Cardiac muscle cell (in vitro differentiated cells and primary cell): Measurements from ENCODE around the gene EGFL7. TPM values are rescaled to one million over a fixed set of nuclear protein-coding genes. Genes with fewer than 3 reads are reported as not detected.

Experiments
- DNase-seq, 2 donors: peaks; one replicate each; pipeline versions ENCODE4 v3.0.0 to v3.0.0-alpha.2; 2010 to 2017; ENCODE audit warnings: low read depth in 1 of 2, low spot score in 1 of 2
- H3K27ac ChIP-seq: fragments of 200-600 bp; sonication (generic); 2 replicates; pipeline ENCODE4 v1.5.1; 2016
- H3K27me3 ChIP-seq: fragments of 200-600 bp; sonication (generic); 2 replicates; pipeline ENCODE4 v1.6.0; 2016; ENCODE audit warnings: control low read depth
- H3K36me3 ChIP-seq: fragments of 200-600 bp; sonication (generic); 2 replicates; pipeline ENCODE4 v1.5.1; 2016; ENCODE audit warnings: control low read depth
- H3K4me1 ChIP-seq: fragments of 200-600 bp; sonication (generic); 2 replicates; pipeline ENCODE4 v1.8.1; 2017; ENCODE audit warnings: low read depth, mild to moderate bottlenecking, mixed run types
- H3K4me3 ChIP-seq: fragments of 200-600 bp; sonication (generic); 2 replicates; pipeline ENCODE4 v1.5.1; 2016; ENCODE audit warnings: mild to moderate bottlenecking
- H3K9me3 ChIP-seq: fragments of 200-600 bp; sonication (generic); 2 replicates; pipeline ENCODE4 v1.5.1; 2017; ENCODE audit warnings: low read depth, mild to moderate bottlenecking, control low read depth
- polyA plus RNA-seq: library from polyadenylated mRNA; unstranded; fragments of >200 nt; fragmentation: Nextera tagmentation; extraction: Ambion mirVana; gene quantifications from 2 replicates; pipeline ENCODE4 v1.2.1, GENCODE V29; 2016
- total RNA-seq: library from RNA; depleted of rRNA; stranded (reverse); fragments of >200 nt; gene quantifications from 2 replicates; pipeline ENCODE4 v1.2.3, GENCODE V29; 2016
- TF ChIP-seq, protein P1 (sequence below): IDR thresholded peaks from 2 replicates; pipeline ENCODE4 v1.5.1; 2012; ENCODE audit warnings: low read depth, mild to moderate bottlenecking, low read length

EGFL7 gene
- total and polyA plus RNA-seq, 2 experiments from 2014 or later, result 50.9 to 82.9 TPM

DNA sequence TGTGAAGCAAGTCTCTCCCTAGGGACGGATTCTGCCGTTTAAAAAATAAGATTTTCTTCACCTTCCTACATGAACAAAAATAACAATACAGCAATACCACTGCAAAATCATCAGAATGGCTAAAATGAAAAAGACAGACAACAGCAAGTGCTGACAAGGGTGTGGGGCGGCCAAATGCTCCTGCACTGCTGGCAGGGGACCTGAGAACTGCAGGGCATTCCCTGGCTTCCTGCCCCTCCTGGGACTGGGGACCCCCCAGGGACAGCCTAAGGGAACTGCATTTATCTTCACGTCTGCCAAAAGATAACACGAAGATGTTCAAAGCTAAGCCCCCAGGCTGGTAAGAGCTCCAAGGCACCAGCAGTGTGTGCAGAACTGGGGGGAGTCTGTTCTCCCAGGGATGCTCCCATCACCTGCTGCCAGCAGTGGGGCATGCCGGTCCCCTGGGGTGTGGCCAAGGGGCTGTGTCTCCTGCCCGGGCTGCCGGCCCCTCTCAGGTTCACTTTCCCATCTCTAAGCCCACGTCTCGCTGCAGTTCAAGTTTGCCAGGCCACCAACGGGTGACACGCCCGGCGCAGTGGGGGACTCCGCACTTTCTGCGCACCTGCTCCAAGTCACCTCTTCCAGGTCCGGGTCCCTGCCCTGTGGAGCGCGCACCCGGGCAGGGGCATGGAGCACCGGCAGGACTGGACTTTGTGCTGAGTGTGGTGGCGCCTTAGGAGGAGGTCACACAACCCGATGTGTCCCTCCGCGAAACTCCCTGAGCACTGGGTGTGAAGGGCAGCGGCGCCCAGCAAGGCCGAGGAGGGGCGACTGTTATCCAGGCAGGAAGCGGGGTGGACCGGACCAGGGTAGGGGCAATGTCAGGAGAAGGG is 4.5 kb upstream of the EGFL7 start:
- DNase-seq, result no peak
- H3K4me3 ChIP-seq, result no peak overlapping the region
- TF ChIP-seq, protein P1, sequence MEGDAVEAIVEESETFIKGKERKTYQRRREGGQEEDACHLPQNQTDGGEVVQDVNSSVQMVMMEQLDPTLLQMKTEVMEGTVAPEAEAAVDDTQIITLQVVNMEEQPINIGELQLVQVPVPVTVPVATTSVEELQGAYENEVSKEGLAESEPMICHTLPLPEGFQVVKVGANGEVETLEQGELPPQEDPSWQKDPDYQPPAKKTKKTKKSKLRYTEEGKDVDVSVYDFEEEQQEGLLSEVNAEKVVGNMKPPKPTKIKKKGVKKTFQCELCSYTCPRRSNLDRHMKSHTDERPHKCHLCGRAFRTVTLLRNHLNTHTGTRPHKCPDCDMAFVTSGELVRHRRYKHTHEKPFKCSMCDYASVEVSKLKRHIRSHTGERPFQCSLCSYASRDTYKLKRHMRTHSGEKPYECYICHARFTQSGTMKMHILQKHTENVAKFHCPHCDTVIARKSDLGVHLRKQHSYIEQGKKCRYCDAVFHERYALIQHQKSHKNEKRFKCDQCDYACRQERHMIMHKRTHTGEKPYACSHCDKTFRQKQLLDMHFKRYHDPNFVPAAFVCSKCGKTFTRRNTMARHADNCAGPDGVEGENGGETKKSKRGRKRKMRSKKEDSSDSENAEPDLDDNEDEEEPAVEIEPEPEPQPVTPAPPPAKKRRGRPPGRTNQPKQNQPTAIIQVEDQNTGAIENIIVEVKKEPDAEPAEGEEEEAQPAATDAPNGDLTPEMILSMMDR, result no peak
- H3K4me1 ChIP-seq, result no peaks in the 10 kb centered on the region
- no peak overlapping the region for H3K27ac ChIP-seq
- no peaks in the 10 kb centered on the region for H3K36me3 ChIP-seq
- no peaks in the 10 kb centered on the region for H3K9me3 ChIP-seq
- no peaks in the 10 kb centered on the region for H3K27me3 ChIP-seq

DNA sequence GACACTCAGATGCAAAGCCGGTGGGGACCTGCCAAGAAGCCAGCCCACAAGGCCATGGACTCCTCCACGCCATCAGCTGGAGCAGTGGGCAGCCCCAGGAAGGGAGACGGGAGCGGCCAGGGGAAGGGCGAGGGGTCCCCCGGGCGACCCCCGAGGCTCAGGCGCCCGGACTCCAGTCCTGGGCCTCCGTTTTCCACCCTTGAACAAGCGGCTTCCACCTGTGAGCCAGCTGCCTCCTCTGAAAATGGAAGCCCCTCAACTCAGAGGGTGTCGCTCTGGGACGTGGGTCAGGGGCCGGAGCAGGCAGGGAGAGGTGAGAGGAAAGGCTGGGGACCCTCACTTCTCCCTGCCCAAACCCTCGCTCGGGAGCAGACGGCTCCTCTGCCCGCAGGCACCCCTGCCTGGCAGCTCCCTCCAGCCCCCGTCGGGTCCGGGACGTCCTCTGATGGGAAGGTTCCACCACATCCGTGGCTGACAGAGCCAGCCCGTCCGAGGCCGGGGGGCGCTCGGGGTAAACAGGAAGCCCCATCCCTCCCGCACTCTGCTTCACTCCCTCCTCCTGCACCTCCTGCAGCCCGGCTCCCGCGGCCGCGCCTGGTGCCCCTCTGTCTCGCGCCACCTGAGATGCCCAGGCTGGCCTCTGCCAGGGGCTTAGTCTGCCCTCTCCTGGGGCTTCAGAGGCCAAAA is 3.7 kb upstream of the EGFL7 start:
- TF ChIP-seq, protein P1, result no peak
- no peak overlapping the region for H3K27ac ChIP-seq
- no peak overlapping the region for H3K4me3 ChIP-seq
- H3K9me3 ChIP-seq, result no peaks in the 10 kb centered on the region
- no peaks in the 10 kb centered on the region for H3K27me3 ChIP-seq
- no peaks in the 10 kb centered on the region for H3K4me1 ChIP-seq
- no peak for DNase-seq
- no peaks in the 10 kb centered on the region for H3K36me3 ChIP-seq

DNA sequence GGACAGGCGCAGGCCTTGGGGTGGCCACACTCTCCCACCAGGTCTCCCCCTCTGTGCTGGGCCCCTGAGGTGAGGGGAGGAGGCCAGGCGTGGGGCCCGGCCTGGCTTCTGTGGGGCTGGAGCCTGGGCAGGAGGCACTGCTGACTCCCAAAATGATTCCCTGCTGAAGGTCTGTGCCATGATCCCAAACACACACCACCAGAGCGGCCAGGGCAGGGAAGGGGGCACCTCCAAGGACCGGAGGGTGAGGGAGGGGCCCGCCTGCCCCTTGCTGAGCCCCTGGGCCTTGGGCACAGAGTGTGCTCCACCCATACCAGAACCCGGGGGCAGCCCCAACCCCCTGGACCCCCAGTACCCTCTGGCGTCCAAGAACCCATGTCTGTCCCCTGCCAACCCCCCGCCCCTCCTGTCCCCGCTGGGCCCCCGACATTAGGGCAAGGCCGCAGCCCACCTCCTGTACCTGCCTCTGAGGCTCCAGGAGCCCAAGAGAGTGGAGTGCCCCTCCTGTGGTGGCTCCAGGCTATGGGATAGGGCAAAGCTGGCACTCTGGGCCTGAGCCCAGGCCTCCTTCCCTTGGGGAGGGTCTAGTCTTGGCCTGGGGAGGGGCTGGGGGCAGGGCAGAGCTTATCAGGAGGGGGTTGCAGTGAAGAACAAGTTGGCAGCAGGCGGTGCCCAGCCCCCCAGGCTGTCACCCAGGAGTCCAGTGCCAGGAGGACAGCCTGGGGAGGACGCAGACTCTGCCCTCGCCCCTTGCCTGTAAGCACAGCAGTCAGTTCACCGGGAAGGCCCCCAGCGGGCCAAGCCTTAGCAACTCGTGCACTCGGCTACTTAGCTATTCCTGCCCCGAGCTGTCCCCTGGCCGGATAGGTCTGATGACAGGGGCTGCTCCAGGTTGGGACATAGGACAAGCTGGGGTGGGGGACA is 2.6 kb upstream of the EGFL7 start:
- no peaks in the 10 kb centered on the region for H3K27me3 ChIP-seq
- no peak overlapping the region for H3K4me3 ChIP-seq
- no peak overlapping the region for H3K27ac ChIP-seq
- TF ChIP-seq, protein P1, result no peak
- no peak for DNase-seq
- H3K9me3 ChIP-seq, result no peaks in the 10 kb centered on the region
- H3K4me1 ChIP-seq, result no peaks in the 10 kb centered on the region
- H3K36me3 ChIP-seq, result no peaks in the 10 kb centered on the region

DNA sequence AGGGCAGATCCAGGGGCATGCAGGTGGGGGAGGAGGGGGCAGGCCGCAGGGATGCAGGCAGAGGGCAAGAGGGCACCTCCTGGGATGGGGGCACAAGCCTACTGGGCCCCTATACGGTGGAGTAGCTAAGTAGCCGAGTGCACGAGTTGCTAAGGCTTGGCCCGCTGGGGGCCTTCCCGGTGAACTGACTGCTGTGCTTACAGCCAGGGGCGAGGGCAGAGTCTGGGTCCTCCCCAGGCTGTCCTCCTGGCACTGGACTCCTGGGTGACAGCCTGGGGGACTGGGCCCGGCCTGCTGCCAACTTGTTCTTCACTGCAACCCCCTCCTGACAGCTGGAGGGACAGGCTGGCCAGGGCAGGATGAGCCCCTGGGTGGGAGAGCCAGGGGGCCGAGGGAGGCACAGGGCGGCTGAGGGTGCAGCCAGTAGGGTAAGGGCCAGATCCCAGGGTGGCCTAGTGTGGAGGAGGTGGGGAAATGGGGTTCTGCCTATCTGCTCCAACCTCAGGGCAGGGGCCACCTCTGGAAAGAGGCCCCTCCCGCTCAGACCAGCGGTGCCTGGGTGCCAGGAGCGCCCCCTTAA is 1.7 kb upstream of the EGFL7 start:
- H3K36me3 ChIP-seq, result no peaks in the 10 kb centered on the region
- DNase-seq, result no peak
- H3K27ac ChIP-seq, result no peak overlapping the region
- H3K4me3 ChIP-seq, result no peak overlapping the region
- H3K27me3 ChIP-seq, result no peaks in the 10 kb centered on the region
- H3K9me3 ChIP-seq, result no peaks in the 10 kb centered on the region
- no peaks in the 10 kb centered on the region for H3K4me1 ChIP-seq
- TF ChIP-seq, protein P1, result no peak
